ENCODE measurements around the gene ROBO1.

DNA sequence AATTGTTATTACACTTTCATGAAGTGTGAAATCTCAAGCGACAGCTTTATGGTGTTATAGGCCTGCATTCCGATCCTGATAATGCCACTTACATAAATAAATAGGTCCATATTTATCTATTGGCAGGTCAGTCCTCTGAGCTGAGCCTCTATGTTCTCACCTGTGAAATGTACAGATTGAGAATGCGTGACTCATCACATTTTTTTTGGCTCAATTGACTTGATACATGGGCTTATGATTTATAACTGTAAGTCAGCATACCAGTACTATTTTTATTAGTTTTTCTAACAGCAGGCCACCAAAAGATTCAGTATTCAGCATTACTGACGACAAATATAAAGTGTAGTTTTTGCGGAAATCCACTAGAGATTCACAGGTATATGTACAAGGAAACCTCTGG is 344.4 kb downstream of the ROBO1 start:
- TF ChIP-seq, protein P1, sequence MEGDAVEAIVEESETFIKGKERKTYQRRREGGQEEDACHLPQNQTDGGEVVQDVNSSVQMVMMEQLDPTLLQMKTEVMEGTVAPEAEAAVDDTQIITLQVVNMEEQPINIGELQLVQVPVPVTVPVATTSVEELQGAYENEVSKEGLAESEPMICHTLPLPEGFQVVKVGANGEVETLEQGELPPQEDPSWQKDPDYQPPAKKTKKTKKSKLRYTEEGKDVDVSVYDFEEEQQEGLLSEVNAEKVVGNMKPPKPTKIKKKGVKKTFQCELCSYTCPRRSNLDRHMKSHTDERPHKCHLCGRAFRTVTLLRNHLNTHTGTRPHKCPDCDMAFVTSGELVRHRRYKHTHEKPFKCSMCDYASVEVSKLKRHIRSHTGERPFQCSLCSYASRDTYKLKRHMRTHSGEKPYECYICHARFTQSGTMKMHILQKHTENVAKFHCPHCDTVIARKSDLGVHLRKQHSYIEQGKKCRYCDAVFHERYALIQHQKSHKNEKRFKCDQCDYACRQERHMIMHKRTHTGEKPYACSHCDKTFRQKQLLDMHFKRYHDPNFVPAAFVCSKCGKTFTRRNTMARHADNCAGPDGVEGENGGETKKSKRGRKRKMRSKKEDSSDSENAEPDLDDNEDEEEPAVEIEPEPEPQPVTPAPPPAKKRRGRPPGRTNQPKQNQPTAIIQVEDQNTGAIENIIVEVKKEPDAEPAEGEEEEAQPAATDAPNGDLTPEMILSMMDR (IDR thresholded peaks at IDR 0.05): no peak
- TF ChIP-seq POLR2A (IDR thresholded peaks at IDR 0.05): no peak
